ENCODE measurements around the gene TMEM151A.

DNA sequence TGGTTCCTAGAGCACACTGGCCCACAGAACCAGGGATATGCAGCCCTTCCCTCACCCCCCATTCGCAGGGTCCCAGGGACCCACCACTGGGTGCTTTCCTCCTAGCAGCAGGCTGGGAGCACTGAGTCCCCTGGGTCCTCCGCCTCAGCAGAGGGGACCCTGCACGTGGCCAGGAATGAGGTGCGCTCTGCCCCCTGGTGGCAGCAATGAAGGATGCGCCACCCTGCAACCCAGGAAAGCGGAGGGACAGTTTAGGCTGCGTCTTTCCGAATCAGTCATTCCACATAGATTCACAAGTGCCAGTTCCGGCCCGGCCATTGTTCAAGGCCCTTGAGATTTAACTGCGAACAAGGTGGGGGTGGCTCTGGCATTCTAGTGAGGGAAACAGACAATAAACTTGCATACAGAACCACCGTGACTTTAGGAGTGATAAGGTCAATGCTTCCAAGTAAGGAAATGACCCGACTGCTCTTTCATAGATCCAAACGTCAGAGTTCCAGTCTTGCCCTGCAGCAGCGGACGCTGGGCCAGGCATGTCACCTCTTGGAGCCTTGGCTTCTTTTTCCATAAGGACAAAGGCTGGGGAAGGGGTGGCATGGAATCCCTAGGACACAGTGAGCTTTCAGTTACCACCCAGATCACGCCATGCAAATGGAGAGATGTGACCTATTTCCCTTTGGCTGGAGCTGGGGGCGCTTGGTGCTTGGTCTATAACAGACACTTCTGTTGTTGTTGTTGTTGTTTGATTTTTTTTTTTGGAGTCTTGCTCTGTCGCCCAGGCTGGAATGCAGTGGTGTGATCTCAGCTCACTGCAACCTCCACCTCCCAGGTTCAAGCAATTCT, 36.8 kb downstream of the TMEM151A start:
- TF ChIP-seq EP300 (IDR thresholded peaks at IDR 0.05) (no peak), POLR2A (IDR thresholded peaks at IDR 0.05) (no peak)
- TF ChIP-seq, protein P1, sequence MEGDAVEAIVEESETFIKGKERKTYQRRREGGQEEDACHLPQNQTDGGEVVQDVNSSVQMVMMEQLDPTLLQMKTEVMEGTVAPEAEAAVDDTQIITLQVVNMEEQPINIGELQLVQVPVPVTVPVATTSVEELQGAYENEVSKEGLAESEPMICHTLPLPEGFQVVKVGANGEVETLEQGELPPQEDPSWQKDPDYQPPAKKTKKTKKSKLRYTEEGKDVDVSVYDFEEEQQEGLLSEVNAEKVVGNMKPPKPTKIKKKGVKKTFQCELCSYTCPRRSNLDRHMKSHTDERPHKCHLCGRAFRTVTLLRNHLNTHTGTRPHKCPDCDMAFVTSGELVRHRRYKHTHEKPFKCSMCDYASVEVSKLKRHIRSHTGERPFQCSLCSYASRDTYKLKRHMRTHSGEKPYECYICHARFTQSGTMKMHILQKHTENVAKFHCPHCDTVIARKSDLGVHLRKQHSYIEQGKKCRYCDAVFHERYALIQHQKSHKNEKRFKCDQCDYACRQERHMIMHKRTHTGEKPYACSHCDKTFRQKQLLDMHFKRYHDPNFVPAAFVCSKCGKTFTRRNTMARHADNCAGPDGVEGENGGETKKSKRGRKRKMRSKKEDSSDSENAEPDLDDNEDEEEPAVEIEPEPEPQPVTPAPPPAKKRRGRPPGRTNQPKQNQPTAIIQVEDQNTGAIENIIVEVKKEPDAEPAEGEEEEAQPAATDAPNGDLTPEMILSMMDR (IDR thresholded peaks at IDR 0.05), result peak; percentile 86 to 96 (median 95)

Data from ovary (tissue), 3 donors.